GM18520 (cell line): ENCODE results near the gene GGNBP2.

Experiments
- ATAC-seq: cut with Tn5 transposase; IDR thresholded peaks from one replicate; pipeline ENCODE4 v1.9.1; 2021; ENCODE audit not compliant: unreplicated experiment

Gene GGNBP2

DNA sequence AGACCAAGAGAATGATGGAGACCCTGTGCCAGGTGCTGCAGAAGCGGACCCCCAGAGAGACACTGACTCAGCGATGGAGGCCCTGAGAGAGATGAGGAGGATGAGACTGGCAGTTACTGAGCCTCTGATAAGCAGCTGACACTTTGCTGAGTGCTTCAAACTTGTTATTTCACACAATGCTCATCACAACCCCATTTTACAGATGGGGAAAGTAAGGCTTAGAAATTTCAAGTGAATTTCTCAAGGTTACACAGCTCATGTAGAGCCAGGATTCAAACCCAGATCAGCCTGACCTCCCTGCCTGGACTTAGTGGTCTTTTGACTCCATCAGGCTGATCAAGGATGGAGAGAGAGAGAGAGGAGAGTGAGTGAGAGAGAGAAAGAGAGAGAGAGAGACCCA, 83.9 kb downstream of the GGNBP2 start:
- ATAC-seq: no peak

DNA sequence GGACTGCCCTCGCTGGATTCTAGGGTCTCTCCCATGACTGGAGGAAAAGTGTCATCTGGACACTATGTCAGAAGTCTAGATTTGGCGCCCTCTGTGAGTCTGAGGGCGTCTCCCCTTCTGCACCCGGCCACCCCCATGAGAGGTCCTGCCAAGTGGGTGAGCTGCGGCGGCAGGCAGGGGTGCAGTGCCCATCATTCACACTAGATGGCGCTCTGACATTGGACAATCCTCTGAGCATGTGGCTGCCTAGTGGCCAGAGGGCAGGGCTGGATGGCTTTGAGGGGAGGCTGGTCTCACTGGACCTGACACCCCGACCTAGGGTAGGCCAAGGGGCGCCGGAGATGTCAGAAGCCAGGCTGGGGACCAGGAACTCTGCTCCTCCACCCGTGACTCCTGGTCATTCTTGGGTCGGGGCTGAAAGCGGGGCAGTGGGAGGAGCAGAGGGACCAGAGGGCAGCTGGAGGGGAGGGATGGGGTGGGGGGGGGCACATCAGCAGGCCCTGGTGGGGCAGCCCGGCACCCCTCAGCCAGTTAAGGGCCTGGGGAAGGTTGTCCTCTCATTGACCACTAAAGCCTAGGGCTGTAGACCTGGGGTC, 84.6 kb downstream of the GGNBP2 start:
- ATAC-seq: no peak

DNA sequence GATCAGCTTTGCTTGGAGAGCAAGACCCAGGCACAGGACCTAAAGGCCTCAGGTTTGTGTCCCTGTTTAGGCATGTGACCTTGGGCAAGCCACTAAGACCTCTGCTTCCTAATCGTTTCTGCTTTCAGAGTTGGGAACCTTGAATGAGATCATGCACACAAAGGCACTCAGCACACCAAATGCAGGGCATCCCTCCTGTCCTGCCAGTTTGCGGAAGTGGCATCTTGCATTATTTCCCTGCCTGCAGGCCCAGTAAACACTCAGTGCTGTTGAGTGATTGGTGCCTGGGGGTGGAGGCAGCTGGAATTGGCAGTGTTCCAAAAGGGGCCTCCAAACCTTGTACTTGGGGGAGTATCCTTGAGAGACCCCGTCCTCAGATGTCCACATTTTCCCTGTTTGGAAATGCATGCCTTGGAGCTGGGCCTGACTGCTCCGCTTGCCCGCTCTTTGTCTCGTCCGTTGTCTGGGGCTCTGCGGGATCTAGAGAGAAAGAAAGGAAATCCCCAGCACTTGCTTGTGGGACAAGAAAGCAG, 85.3 kb downstream of the GGNBP2 start:
- no peak for ATAC-seq

DNA sequence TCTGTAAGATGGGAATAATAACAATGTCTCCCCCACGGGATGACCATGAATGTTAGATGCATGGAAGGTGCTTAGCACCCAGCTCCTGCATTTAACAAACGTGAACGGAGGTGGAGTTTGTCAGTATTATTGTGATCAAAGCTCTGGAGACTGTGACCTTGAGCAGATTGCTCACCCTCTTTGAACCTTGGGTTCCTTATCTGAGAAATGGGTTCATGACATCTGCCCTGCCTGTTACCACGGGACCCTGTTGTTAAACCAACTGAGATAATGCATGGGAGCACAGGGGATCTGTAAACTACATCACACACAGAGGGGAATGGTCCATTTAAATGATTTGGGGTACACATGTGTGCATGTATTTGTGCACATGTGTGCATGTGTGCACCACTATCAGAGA, 86.3 kb downstream of the GGNBP2 start:
- ATAC-seq: no peak

DNA sequence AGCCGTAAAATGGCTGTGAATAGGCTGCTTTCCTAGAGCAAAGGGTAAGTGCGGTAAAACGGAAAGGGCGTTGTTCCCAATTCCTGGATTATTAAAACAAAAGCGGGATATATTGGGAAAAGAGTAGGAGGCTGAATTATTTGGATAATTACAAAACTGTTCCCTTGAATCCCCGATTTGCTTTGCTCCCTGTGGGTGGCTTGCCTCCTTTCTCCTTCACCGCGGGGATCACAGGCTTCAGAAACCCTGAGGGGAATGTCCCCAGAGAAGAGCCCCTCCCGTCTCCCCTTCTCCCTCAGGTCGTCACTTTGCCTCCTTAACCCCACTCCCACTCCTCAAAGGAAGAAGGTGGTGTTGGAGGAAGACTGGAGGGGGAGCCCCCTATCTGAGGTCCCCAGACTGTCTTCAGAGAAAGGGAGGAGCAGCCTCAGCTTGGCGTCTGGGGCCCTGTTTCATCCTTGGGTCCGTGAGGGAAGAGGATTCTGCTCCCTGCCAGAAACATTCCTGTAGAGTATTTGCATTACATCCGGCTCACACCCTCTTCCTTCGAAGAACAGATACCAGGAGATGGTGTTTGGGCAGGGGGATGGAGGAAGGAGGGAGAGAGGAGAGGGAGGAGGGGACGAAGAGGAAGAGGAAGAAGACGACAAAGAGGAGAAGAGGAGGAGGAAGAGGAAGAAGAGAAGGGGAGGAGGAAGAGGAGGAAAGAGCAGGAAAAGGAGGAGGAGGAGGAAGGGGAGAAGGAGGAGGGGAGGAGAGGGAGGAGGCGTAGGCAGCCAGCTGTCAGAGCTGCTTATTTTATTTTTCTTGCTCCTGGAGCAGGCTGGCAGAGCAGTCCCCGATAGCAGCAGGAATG, 88.4 kb downstream of the GGNBP2 start:
- ATAC-seq: no peak
